GM19023 (cell line): Measurements from ENCODE around the gene CPSF3.

Source experiments
- ATAC-seq: cut with Tn5 transposase; IDR thresholded peaks from one replicate; pipeline ENCODE4 v1.9.1; 2021; ENCODE audit warnings: mild to moderate bottlenecking, moderate library complexity; ENCODE audit not compliant: unreplicated experiment

CPSF3 gene

DNA sequence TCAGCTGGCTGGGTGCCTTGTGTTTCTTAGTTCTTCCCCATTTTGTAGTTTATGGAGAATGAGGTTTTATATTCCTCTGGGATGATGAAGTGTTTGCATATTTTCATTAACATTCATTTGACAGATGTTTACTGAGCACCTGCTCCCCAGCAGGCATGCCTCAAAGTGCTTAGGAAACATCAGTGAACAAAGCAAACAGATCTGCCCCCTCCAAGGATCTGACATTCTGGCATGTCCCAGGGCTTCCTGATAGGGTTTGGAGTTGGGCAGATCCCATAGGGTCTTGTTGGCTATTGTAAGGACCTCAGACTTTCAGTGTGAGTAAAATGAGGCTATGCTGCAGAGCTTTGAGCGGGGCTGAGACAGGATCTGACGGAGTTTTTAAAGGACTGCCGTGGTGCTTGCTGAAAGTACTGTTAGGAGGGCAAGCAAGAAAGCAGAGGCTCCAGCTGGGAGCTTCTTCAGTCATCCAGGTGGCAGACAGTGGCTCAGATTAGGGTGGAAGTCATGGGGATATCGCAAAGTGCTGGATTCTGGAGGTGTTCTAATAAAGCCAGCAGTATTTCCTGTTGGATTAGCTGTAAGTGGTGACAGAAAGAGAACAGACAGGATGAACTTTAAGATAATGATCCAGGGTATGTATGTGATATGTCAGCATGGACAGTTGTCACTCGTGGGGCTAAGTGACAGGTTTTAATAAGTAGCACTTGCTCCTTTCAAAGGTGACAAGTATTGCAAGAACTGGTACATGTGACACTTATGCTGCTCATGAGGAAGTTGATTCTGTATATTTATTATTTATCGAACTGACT is 39.6 kb downstream of the CPSF3 start:
- no peak for ATAC-seq

DNA sequence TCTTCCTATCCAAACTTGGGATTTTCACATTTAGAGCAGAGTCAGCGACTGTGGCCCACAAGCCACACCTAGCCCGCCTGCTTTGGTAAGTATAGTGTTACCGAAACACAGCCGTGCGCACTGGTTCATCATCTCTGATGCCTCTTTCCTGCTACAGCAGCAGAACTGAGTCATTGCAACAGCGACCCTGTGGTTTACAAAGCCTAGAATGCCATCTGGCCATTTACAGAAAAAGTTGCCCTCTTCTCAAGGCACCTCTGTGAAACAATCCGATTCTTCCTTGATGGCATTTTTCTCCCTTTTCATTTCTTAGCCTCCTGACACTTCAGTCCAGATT is 40.2 kb downstream of the CPSF3 start:
- ATAC-seq: no peak

DNA sequence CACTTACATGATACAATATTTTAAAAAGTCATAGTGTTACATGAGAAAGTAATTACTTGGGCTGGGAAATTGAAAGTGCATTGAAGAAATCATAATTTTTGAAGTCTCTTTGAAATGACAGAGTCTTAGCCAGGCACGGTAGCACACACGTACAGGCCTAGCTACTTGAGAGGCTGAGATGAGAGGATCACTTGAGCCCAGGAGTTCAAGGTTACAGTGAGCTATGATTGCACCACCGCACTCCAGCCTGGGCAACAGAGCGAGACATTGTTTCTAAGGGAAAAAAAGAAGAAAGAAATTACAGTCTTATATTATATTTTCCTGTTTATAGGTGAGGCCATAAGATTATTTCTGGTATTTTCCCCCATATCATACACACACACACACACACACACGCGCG is 41.7 kb downstream of the CPSF3 start:
- ATAC-seq: no peak

DNA sequence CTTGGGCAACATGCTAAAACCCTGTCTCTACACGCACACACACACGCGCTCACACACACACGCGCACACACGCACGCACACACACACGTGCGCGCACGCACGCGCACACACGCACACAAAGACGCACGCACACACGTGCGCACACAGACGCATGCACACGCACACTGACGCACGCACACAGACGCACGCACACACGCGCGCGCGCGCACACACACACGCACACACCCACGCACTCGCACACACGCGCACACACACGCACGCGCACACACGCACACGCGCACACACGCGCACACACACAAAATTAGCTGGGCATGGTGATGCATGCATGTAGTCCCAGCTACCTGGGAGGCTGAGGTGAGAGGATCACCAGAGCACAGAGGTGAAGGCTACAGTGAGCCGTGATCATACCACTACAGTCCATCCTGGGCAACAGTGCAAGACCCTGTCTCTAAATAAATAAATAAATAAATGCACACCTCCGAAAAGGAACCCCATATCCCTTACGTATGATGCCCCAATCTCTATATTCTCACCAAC is 42.8 kb downstream of the CPSF3 start:
- ATAC-seq: no peak

DNA sequence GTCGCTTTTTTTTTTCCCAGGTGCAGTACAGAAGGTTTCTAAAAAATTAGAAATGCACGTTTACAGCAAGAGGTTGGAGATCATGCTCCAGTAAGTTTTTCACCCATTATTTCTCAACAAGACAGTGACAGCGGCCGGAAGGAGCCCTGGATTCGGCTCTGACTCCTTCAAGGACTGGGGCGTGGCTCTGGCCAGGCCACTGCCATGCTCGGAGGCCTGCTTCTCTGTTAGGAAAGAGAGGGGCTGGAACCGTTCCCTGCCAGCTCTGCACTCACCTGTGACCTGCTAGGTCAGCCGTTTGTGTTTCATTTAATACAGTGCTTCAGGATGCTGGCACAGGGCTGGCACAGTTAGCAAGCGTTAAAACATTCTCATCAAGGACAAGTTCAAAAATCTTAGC is 44.2 kb downstream of the CPSF3 start:
- ATAC-seq: no peak

DNA sequence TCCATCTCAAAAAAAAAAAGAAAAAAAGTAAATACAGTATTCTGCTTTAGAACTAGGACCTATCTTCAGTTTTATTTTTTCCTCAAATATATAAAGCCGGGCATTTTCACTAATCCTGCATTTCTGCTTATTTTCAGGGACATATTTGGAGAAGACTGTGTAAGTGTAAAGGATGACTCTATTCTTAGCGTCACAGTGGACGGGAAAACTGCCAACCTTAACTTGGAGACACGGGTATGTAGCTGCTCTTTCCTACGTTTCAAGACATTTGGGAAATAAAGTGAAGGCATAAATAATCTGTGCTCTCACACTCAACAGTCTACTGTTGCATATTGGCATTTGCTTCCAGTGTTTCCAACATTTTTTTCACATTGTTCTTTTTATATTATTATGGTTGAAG is 47.8 kb downstream of the CPSF3 start:
- no peak for ATAC-seq

DNA sequence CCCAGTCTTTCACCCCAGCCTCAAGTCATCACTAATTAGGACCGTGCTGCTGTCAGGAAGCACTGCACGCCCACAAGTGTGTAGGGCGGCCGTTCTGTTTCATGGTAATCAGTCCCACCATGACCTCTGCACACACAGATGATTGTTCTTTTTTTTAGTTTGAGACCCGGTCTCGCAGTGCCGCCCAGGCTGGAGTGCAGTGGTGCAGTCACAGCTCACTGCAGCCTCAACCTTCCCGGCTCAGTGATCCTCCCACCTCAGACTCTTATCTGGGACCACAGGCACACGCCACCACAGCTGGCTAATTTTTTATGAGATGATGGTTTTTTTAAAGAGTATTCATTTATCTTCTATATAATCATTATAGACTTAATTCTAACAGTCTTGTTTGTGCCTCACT is 49.1 kb downstream of the CPSF3 start:
- ATAC-seq: no peak

DNA sequence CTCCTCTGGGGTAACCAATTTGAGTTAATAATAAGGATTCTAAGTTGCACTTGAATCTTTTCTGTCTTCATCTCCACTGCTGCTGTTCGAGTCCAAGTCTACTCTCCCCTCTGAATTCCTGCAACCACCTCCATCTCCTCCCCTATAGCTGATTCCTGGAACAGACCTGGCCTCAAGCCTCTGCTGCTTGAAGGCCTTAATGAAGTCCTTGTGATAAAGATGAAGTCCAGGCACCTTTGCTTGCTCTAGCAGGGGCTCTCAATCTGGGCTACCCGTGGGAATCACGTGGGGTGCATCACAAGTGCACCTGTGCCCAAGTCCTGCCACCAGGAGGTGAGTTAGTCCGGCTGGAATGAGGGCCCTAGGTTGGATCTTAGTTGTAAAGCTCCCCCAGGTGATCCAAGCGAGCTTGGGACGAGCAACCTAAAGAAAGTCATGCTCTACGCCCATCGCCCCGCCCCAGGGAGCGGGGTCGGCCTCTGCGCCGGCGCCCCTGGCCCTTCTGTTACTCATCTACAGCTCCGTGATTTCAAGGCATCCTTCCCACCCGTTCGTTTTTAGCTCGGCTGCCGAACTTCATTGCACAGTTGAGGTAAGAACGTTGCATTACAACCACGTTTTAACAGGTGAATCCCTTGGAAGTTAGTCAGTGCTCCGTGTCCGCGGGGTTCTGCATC is 50.0 kb downstream of the CPSF3 start:
- ATAC-seq: peak; percentile 18

DNA sequence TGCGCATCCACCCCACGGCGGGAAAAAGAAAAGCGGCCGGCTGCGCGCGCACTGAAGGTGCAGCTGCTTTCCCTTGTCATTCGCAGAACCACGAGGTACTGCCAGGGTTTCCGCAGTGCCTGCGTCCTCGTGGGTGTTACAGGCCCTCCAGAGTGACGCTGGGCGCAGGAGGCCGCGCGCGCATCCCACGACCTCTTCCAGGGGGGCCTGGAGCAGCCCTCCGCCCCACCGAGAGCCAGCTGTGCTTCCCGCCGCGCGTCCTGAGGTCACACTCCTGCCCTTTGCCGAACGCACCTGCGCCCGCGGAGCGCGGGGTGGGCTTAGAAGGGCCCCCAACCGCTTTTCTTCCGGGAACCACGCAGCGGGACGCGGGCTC is 50.5 kb downstream of the CPSF3 start:
- peak; percentile 45 for ATAC-seq

DNA sequence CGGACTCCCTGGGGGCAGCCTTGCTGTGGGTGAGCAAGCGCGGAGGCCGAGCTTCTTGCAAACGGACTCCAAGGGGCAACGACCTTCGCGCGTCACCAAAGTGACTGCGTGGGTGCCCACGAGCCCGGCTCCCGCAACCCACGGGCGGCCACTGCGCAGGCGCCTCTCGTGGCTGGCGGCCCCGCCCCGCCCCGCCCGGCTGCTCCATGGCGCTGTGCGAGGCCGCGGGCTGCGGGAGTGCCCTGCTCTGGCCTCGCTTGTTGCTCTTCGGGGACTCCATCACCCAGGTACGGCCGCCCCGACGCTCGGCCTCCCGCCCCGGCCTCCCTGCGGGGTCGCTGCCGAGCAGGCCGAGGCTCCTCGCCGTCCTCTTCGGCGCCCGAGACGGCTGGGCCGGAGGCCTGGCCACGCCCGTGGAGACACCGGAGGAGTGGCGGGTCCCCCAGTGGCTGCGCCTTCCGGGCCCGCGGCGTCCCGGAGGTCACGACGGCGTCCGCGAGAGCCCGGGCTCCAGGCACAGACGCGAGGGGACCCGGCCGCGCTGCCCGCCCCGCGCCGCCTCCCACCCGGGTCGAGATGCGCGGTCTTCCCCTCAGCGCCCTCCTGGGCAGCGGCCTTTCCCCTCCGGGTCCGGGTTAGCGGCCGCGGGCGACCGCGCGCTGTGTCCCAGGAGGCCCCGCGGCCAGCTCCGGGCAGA is 51.1 kb downstream of the CPSF3 start, which contains the start of gene IAH1:
Gene IAH1, plus strand, starts transcription at position 191 of the 697 bp plus-strand sequence. Its CDS starts 16 bp downstream, at position 207.
- ATAC-seq: peak; percentile 83

DNA sequence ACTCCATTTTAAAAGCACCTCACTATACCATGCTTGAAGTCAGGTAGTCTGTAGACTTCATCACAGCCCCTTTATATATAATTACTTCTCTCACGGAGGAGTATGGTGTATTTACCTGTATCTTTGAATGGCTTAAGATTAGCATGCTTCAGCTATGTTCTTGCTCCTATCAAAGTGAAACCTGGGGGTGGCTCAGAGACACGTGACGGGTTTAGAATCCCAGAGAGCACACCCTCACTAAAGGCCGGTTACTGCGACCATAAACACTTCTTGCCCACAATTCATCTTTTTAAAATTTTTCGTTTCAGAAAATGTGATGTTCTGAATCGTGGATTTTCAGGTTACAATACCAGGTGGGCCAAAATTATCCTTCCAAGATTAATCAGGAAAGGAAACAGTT is 54.5 kb downstream of the CPSF3 start:
- ATAC-seq: no peak

DNA sequence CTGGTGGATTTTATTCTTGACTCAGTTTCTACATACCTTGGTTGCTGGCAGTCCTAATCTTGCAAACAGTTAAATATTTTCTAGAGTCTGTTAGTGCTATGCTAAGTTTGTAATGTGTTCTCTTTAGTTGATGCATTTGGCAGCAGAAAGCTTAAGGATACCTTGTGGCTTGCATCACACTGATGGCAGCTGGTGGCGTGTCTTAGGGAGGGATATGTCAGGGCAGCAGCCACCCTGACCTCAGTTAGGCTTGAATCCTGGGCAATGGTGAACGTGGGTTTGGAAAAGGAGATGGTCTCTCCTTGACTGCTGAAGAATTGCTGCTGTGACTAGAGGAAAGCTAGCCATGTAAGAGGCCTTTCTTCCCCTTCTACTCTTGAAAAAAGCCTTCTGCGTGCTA is 55.1 kb downstream of the CPSF3 start:
- no peak for ATAC-seq

DNA sequence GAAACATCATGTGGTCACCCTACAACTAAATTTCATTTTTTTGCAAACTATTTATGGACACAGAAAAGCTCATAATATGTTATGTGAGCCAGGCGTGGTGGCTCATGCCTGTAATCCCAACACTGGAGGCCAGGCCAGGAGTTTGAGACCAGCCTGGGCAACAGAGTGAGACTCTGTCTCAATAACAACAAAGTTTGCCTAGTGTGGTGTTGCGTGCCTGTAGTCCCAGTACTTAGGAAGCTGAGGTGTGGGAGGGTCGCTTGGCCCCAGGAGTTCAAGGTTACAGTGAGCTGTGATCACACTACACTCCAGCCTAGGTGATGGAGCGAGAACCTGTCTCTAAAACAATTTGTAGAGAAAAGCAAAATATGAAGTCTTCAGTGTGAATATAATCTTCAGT is 56.7 kb downstream of the CPSF3 start:
- no peak for ATAC-seq

DNA sequence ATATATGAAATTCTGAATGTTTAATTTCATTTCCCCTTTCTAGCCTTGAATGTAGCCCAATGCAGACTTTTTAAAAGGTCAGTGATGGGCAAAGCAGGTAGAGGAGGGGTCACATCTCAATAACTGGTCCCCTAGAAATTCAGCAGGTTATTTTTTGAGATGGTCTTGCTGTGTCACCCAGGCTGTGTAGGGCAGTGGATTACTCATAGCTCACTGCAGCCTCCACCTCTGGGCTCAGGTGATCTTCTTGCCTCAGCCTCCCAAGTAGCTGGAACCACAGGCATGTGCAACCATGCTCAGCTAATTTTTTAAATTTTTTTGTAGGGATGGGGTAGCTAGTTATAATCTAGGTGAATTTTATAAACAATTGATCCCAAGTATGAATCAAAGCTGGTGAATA is 59.7 kb downstream of the CPSF3 start:
- ATAC-seq: no peak

DNA sequence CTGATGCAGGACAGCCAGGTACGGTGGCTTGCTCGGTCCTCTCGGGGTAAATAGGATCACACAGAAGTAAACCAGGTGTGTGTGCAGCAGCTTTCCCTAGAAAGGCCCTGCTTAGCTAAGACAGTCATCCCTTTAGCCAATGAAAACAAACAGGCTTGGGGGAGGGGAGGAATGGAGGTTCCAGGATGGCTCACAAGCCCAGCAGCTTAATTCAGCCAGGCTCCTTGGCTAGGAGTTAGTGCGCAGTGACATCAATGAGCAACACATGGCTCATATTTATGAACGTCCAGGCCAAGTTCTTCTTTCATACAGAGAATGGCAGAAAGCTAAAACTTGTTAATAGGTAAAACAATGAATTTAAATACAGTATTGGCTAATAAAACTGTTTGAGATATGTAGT is 61.1 kb downstream of the CPSF3 start:
- no peak for ATAC-seq

DNA sequence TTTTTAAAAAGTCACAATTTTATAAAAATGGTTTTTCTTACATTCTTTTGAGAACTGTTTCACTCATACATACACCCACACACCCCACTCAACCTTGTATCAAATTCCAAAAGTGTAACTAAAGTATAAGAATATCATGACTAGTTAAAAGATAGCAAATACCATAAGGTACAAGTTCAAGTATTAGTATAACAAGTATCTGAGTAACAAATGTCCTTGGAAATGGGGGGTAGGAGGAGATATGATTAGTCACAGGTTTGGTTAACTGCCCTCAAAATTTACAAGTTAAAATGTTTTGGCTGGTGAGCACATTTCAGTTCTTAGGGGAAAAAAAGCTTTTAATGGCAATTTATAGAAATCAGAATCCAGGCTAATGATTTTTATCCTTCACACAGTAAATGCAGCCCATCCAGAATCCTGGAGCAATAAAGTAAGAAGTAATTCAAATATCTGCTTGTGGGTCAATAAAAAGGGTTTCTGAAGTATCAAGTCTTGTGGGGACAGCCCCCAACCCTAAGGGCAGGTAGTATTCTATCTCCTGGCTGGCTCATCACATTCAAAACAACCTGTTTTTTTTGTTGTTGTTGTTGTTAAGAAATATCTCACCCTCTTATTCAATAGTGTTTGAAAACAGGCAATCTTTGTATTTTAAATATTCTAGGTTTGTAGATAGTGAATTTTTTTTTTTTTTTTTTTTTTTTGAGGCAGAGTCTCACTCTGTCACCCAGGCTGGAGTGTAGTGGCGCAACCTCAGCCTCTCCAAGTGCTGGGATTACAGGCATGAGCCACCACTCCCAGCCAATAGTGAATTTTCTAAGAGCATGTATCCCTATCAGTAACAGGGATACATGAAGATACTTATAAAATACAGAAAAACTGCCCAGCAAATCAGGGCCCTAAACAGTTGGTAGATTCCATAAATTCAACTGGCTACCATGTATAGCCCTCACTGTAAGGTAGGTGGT is 65.4 kb downstream of the CPSF3 start:
- ATAC-seq: no peak

DNA sequence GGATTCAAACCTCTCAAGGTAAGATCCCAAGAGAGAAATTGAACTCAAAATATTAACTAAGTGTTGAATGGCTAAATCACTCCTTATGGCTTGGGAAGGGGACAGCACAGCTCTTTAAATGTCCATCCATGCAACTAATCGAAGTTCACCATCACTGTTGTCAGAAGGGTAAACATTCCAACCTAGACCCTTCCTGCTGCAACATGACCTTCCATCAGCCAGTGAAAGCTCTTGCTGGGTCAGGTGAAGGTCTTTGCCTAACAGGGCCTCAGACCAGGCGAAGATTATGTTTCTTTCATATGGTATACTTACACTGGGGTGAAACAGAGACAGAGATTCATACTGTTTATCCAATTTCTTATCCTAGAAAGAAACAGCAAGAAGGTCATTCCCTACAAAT is 67.3 kb downstream of the CPSF3 start:
- ATAC-seq: no peak

DNA sequence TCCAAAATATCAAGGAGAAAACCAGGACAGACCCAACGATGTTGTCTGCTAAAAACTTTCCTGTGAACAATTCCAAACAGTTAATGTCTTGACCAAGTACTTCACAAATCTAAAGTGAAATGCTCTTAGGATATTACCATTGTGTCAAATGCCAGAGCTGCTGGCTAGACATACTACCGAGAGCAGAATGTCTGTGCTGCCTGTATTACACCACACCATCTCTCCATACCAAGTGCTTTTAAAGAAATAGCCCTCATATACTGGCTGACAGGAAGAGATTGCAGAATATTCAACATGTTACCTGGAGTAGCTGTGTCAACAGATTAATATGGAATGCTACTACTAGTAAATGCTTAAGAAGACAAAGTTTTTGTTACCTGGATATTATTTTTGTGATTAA is 69.5 kb downstream of the CPSF3 start:
- ATAC-seq: no peak

DNA sequence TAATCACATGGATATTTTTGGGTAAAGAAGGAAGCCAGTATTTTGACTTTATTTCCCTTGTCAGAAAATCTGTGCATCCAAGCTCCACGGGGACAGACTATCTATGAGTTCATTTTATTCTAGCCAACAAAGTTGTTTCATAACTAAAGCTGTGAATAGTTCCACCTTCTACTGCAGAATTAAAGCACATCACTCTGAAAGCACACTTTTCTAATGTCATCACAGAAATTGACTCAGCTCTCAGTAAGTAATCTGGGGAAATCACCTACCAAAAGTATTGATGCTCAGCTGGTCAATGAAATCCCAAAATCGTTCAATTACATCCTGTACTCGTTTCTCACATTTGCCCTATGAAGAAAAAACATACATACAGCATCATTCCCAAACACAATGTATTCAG is 70.0 kb downstream of the CPSF3 start:
- no peak for ATAC-seq

DNA sequence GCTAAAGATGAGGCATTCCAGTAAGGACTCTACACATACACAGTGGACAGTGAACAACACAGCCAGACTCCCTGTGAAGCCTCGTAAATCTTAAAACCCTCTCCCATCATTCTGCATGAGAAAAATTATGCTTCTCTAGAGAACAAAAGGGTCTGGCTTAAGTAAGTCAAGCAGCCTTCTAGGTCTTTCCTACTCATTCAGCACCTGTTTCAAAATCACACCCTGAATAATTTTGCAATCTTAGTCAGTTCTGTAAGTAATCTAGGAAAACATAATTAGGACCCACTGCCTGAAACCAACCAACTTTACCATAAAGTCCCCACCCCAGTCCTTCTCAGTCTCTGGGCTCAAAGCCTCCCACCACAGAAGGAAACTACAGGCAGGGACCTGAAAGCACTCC is 70.6 kb downstream of the CPSF3 start:
- no peak for ATAC-seq

DNA sequence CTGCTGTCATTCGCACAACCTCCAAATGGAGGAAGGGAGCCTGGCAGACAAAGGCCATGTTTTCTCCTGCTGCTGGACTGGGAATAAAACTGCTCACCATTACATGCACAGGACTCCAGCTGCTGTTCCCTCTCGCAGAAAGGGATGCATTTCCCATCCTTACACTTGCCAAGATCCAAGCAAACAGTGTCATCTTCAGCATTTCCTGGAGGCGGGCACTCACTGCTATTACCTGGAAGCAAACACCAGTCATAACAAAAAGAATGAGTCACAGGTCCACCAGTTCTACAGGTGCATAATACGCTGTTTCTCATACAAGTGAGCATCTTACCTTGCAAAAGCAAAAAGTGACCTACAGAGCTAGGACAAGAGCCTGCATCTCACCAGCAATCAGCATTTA is 73.6 kb downstream of the CPSF3 start:
- no peak for ATAC-seq
